ENCODE data around the gene COL25A1. TPM values are rescaled to one million over a fixed set of nuclear protein-coding genes. Genes with fewer than 3 reads are reported as not detected.

COL25A1 gene
- total RNA-seq, 2 donors from 2014 or later = 4.0 to 6.2 TPM

- Mint-ChIP-seq H3K36me3 (ENCODE audit: low read depth) (no peaks in the 10 kb centered on the region), H3K27ac (no peak overlapping the region), H3K9me3 (no peaks in the 10 kb centered on the region), H3K4me1 (peaks cover 2% of the 10 kb centered on the region), H3K27me3 (ENCODE audit: insufficient read depth) (no peaks in the 10 kb centered on the region), H3K4me3 (no peak overlapping the region)
- Histone ChIP-seq H3K27ac (ENCODE audit: low read depth, low read length) (no peak overlapping the region), H3K9ac (ENCODE audit: extremely low read depth, low read length, poor library complexity, severe bottlenecking) (no peak overlapping the region), H3K4me1 (ENCODE audit: control insufficient read depth, insufficient read depth, low read length) (no peaks in the 10 kb centered on the region), H3K27me3 (ENCODE audit: control insufficient read depth, insufficient read depth, low read length, poor library complexity, severe bottlenecking) (no peaks in the 10 kb centered on the region), H3K36me3 (ENCODE audit: control insufficient read depth, insufficient read depth, low read length) (no peaks in the 10 kb centered on the region), H3K4me3 (ENCODE audit: low read length) (no peak overlapping the region), H3K9me3 (ENCODE audit: control insufficient read depth, low read length) (no peaks in the 10 kb centered on the region)
- 89% methylated on average over 2 to 5 of the region's 5 CpGs for WGBS, 2 experiments (ENCODE audit: insufficient coverage in 1 of 2, insufficient read length in 1 of 2)
- DNase-seq = no peak
- no peak for TF ChIP-seq CTCF (conservative IDR thresholded peaks at IDR 0.05)
Observed at GRCh38 chr4:108972613-108973283, 329.7 kb downstream of the COL25A1 start.

GRCh38 chr4:108971473-108971872, 331.0 kb downstream of the COL25A1 start:
- no peak for DNase-seq
- H3K4me3 Mint-ChIP-seq = no peak overlapping the region
- H3K4me1 Mint-ChIP-seq = no peaks in the 10 kb centered on the region
- no peaks in the 10 kb centered on the region for H3K9me3 ChIP-seq (ENCODE audit: control insufficient read depth, low read length)
- H3K36me3 Mint-ChIP-seq (ENCODE audit: low read depth) = no peaks in the 10 kb centered on the region
- H3K4me3 ChIP-seq (ENCODE audit: low read length) = no peak overlapping the region
- no peaks in the 10 kb centered on the region for H3K27me3 Mint-ChIP-seq (ENCODE audit: insufficient read depth)
- H3K27me3 ChIP-seq (ENCODE audit: control insufficient read depth, insufficient read depth, low read length, poor library complexity, severe bottlenecking) = no peaks in the 10 kb centered on the region
- H3K27ac Mint-ChIP-seq = no peak overlapping the region
- H3K4me1 ChIP-seq (ENCODE audit: control insufficient read depth, insufficient read depth, low read length) = no peaks in the 10 kb centered on the region
- WGBS, 2 experiments (ENCODE audit: insufficient coverage in 1 of 2, insufficient read length in 1 of 2) = 0% methylated on average over 1 of the region's 1 CpG
- TF ChIP-seq CTCF (conservative IDR thresholded peaks at IDR 0.05) = no peak
- H3K36me3 ChIP-seq (ENCODE audit: control insufficient read depth, insufficient read depth, low read length) = no peaks in the 10 kb centered on the region
- H3K9ac ChIP-seq (ENCODE audit: extremely low read depth, low read length, poor library complexity, severe bottlenecking) = no peak overlapping the region
- H3K27ac ChIP-seq (ENCODE audit: low read depth, low read length) = no peak overlapping the region
- H3K9me3 Mint-ChIP-seq = no peaks in the 10 kb centered on the region

- Mint-ChIP-seq H3K4me3 (no peak overlapping the region), H3K27me3 (ENCODE audit: insufficient read depth) (no peaks in the 10 kb centered on the region), H3K27ac (no peak overlapping the region), H3K36me3 (ENCODE audit: low read depth) (no peaks in the 10 kb centered on the region), H3K4me1 (no peaks in the 10 kb centered on the region), H3K9me3 (no peaks in the 10 kb centered on the region)
- 86 to 98% methylated on average over 3 of the region's 3 CpGs for WGBS, 2 experiments (ENCODE audit: insufficient coverage in 1 of 2, insufficient read length in 1 of 2)
- DNase-seq = no peak
- H3K9me3 ChIP-seq (ENCODE audit: control insufficient read depth, low read length) = no peaks in the 10 kb centered on the region
- H3K27me3 ChIP-seq (ENCODE audit: control insufficient read depth, insufficient read depth, low read length, poor library complexity, severe bottlenecking) = no peaks in the 10 kb centered on the region
- no peaks in the 10 kb centered on the region for H3K36me3 ChIP-seq (ENCODE audit: control insufficient read depth, insufficient read depth, low read length)
- H3K4me3 ChIP-seq (ENCODE audit: low read length) = no peak overlapping the region
- H3K9ac ChIP-seq (ENCODE audit: extremely low read depth, low read length, poor library complexity, severe bottlenecking) = no peak overlapping the region
- no peak for TF ChIP-seq CTCF (conservative IDR thresholded peaks at IDR 0.05)
- H3K27ac ChIP-seq (ENCODE audit: low read depth, low read length) = no peak overlapping the region
- H3K4me1 ChIP-seq (ENCODE audit: control insufficient read depth, insufficient read depth, low read length) = no peaks in the 10 kb centered on the region
Observed at GRCh38 chr4:108965472-108966076, 336.9 kb downstream of the COL25A1 start.

All from endodermal cell (in vitro differentiated cells).